Measurements from ENCODE around the gene TESK2. TPM values are rescaled to one million over a fixed set of nuclear protein-coding genes. Genes with fewer than 3 reads are reported as not detected.

Gene TESK2
- polyA plus RNA-seq, 1 of the 3 experiments (the other 2 are of a cell fraction), result 1.3 TPM

DNA sequence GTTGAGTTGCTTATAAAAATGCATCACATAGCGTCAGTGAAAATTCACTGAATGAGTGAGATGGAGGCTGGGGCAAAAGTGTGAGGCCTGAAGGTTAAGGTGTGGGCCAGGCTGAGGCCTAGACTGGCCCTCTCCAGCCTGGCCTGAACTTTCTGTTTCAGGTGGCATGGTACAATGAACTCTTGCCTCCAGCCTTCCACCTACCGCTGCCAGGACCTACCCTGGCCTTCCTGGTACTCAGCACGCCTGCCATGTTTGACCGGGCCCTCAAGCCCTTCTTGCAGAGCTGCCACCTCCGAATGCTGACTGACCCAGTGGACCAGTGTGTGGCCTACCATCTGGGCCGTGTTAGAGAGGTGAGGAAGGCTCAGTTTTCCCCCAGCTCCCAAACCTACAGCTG is 16.2 kb upstream of the TESK2 start:
- no peak for DNase-seq
- H3K79me2 ChIP-seq (ENCODE audit: insufficient read depth), result peaks cover under 1% of the 10 kb centered on the region; the same call in 1 of the 2 replicates
- peaks cover 31 to 32% of the 10 kb centered on the region in 2 experiments for H3K36me3 ChIP-seq (replicated peaks in 1 of 2; ENCODE audit: control insufficient read depth in 1 of 2, insufficient read depth in 2 of 2, low read length in 1 of 2)
- no peaks in the 10 kb centered on the region for H3K9me3 ChIP-seq
- H2AFZ ChIP-seq (ENCODE audit: low read depth), result no peak overlapping the region
- no peaks in the 10 kb centered on the region for H3K27me3 ChIP-seq (ENCODE audit: insufficient read depth)
- H3K27ac ChIP-seq (ENCODE audit: low read depth in 2 of 2, low read length in 1 of 2), result no peak overlapping the region
- H4K20me1 ChIP-seq (ENCODE audit: insufficient read depth), result no peaks in the 10 kb centered on the region
- H3K9me2 ChIP-seq, result no peaks in the 10 kb centered on the region
- no peak overlapping the region for H3K4me3 ChIP-seq (ENCODE audit: low read depth in 2 of 2, low read length in 1 of 2)
- no peaks in the 10 kb centered on the region for H3K4me1 ChIP-seq (ENCODE audit: control insufficient read depth in 1 of 2, insufficient read depth in 2 of 2, low read depth in 1 of 2, low read length in 1 of 2)
- H3K4me2 ChIP-seq, result no peak overlapping the region
- no peak for TF ChIP-seq MXI1 (IDR thresholded peaks at IDR 0.05; ENCODE audit: low read depth, low read length)
- no peak for TF ChIP-seq FOXJ3 (CRISPR knock-in tag; IDR thresholded peaks at IDR 0.05)
- TF ChIP-seq REST (IDR thresholded peaks at IDR 0.05; ENCODE audit: low read depth, low read length), result no peak
- no peak for TF ChIP-seq RFX5 (IDR thresholded peaks at IDR 0.05; ENCODE audit: low read length)
- no peak for TF ChIP-seq FOSL2 (IDR thresholded peaks at IDR 0.05; ENCODE audit: borderline replicate concordance, low read depth)
- no peak for TF ChIP-seq NFIC (IDR thresholded peaks at IDR 0.05; ENCODE audit: borderline replicate concordance)
- no peak for TF ChIP-seq CHD2 (IDR thresholded peaks at IDR 0.05; ENCODE audit: low read length, partially characterized antibody)
- TF ChIP-seq RAD21 (IDR thresholded peaks at IDR 0.05; ENCODE audit: low read length), result no peak
- TF ChIP-seq GABPA (IDR thresholded peaks at IDR 0.05; ENCODE audit: low read depth), result no peak
- TF ChIP-seq SMC3 (IDR thresholded peaks at IDR 0.05; ENCODE audit: low read depth, low read length), result no peak
- no peak for TF ChIP-seq GATA2 (CRISPR knock-in tag; IDR thresholded peaks at IDR 0.05)
- no peak for TF ChIP-seq YY1 (IDR thresholded peaks at IDR 0.05; ENCODE audit: low read depth)
- no peak for TF ChIP-seq USF2 (IDR thresholded peaks at IDR 0.05; ENCODE audit: borderline replicate concordance, low read depth, low read length)
- TF ChIP-seq RCOR1 (IDR thresholded peaks at IDR 0.05; ENCODE audit: low read length), result no peak
- no peak for TF ChIP-seq IRF3 (IDR thresholded peaks at IDR 0.05; ENCODE audit: low read depth, low read length)
- no peak for TF ChIP-seq SIN3A (IDR thresholded peaks at IDR 0.05; ENCODE audit: borderline replicate concordance, low read depth, low read length)
- TF ChIP-seq FOXM1 (IDR thresholded peaks at IDR 0.05; ENCODE audit: low read depth), result no peak
- TF ChIP-seq EZH2phosphoT487 (IDR thresholded peaks at IDR 0.05; ENCODE audit: borderline replicate concordance, low read depth), result no peak
- TF ChIP-seq ELF1 (IDR thresholded peaks at IDR 0.05), result no peak
- ChIA-PET POLR2A (no interaction called here), CTCF (interaction anchor here (1.3 to 8.4 kb wide), 3 partner anchors 44 to 147 kb away, joined by 3 to 164 read pairs (median 3); partner anchors contain the start of gene AKR1A1)
- no peak overlapping the region for H3K9ac ChIP-seq
- peaks cover 17% of the 10 kb centered on the region for H3F3A ChIP-seq (replicated peaks; ENCODE audit: insufficient read depth)
- 94% methylated on average over 6 of the region's 6 CpGs for WGBS (ENCODE audit: low lambda C conversion rate)
